Measurements from ENCODE around the gene FAM174C. TPM values are rescaled to one million over a fixed set of nuclear protein-coding genes. Genes with fewer than 3 reads are reported as not detected.

Gene FAM174C
- total and polyA plus RNA-seq, 2 of the 8 experiments (the other 6 are each of a cell fraction or from before 2014, with no cell fraction given), result 44.5 to 125 TPM

GRCh38 chr19:1283207-1283916 lies 8.0 kb downstream of the FAM174C start (continued):
- no peak for TF ChIP-seq CHD7 (IDR thresholded peaks at IDR 0.05; ENCODE audit: insufficient replicate concordance, low read length)
- TF ChIP-seq RBBP5 (IDR thresholded peaks at IDR 0.05; ENCODE audit: borderline replicate concordance, low read depth, low read length), result no peak
- TF ChIP-seq POLR2A (IDR thresholded peaks at IDR 0.05; ENCODE audit: control extremely low read depth in 1 of 2, low read depth in 2 of 2, low read length in 2 of 2), result no peak
- no peak for TF ChIP-seq GABPA (IDR thresholded peaks at IDR 0.05; ENCODE audit: borderline replicate concordance, insufficient read depth, low read length)
- TF ChIP-seq USF2 (IDR thresholded peaks at IDR 0.05; ENCODE audit: low read length), result no peak
- no peak for TF ChIP-seq ATF2 (IDR thresholded peaks at IDR 0.05; ENCODE audit: low read length)
- no peak for TF ChIP-seq SIRT6 (IDR thresholded peaks at IDR 0.05; ENCODE audit: low read length)

All from H1 (cell line).